Colonic mucosa (tissue), 4 donors: ENCODE data around the gene PTPRF. TPM values are rescaled to one million over a fixed set of nuclear protein-coding genes. Genes with fewer than 3 reads are reported as not detected.

Experiments used
- DNase-seq: peaks from one replicate; pipeline ENCODE4 v3.0.0-alpha.2; 2020
- H3K27ac ChIP-seq: fragments of 200-600 bp; one replicate; pipeline ENCODE4 v1.8.0; 2021
- H3K27me3 ChIP-seq: fragments of 200-600 bp; one replicate; pipeline ENCODE4 v1.8.0; 2021
- H3K36me3 ChIP-seq: fragments of 200-600 bp; one replicate; pipeline ENCODE4 v1.8.0; 2021
- H3K4me1 ChIP-seq: fragments of 200-600 bp; one replicate; pipeline ENCODE4 v1.8.0; 2021; ENCODE audit warnings: mild to moderate bottlenecking
- H3K4me3 ChIP-seq: fragments of 200-600 bp; one replicate; pipeline ENCODE4 v1.8.0; 2021
- H3K9ac ChIP-seq, 2 donors: one replicate each; pipeline ENCODE4 v1.7.0; 2013; ENCODE audit warnings: control low read depth in 2 of 2, low read depth in 2 of 2, low read length in 2 of 2
- H3K9me3 ChIP-seq: fragments of 200-600 bp; one replicate; pipeline ENCODE4 v1.8.0; 2021
- CTCF ChIP-seq: fragments of 200-600 bp; IDR thresholded peaks from one replicate; pipeline ENCODE4 v1.8.0; 2022; ENCODE audit warnings: antibody characterized with exemption, mild to moderate bottlenecking
- intact Hi-C: fragments of 100-400 bp; cut with DNase I; formaldehyde crosslinking; loops from one replicate; pipeline ENCODE4 v1.14.1; 2022
- total RNA-seq, 2 donors: library from RNA; stranded (reverse); fragmentation: NEBNext Ultra II Directional in 1 of 2; extraction: Animal tissue kit (Norgen Biotek cat#: 25700) in 1 of 2; gene quantifications; one replicate each; pipeline ENCODE4 v1.2.1, GENCODE V29; 2021
- donor health status: healthy.
- donor health status: DM: no; HTN: no; CAD: no.
- donor health status: DM: no; HTN: no; CAD: no.

The PTPRF gene
- total RNA-seq, 2 donors from 2014 or later, result 351 to 449 TPM

GRCh38 chr1:43503534-43503933 is 27.1 kb upstream of the PTPRF start:
- Histone ChIP-seq H3K9me3 (no peaks in the 10 kb centered on the region), H3K9ac (no peak overlapping the region), H3K36me3 (no peaks in the 10 kb centered on the region), H3K4me3 (no peak overlapping the region), H3K4me1 (no peaks in the 10 kb centered on the region), H3K27ac (no peak overlapping the region), H3K27me3 (no peaks in the 10 kb centered on the region)
- intact Hi-C loops, result no loop called here
- DNase-seq, result no peak
- no peak for TF ChIP-seq CTCF

GRCh38 chr1:43505077-43505780 is 25.5 kb upstream of the PTPRF start:
- no peaks in the 10 kb centered on the region for H3K9me3 ChIP-seq
- DNase-seq, result no peak
- intact Hi-C loops, result no loop called here
- H3K27ac ChIP-seq, result no peak overlapping the region
- H3K4me3 ChIP-seq, result no peak overlapping the region
- H3K9ac ChIP-seq, result no peak overlapping the region
- H3K4me1 ChIP-seq, result no peaks in the 10 kb centered on the region
- H3K27me3 ChIP-seq, result no peaks in the 10 kb centered on the region
- TF ChIP-seq CTCF, result no peak
- no peaks in the 10 kb centered on the region for H3K36me3 ChIP-seq

GRCh38 chr1:43506233-43506632 is 24.4 kb upstream of the PTPRF start:
- no peaks in the 10 kb centered on the region for H3K4me1 ChIP-seq
- intact Hi-C loops, result no loop called here

GRCh38 chr1:43507296-43508295 is 23.1 kb upstream of the PTPRF start:
- Histone ChIP-seq H3K27ac (no peak overlapping the region), H3K9me3 (no peaks in the 10 kb centered on the region), H3K27me3 (no peaks in the 10 kb centered on the region), H3K4me3 (no peak overlapping the region), H3K9ac (no peak overlapping the region), H3K36me3 (no peaks in the 10 kb centered on the region), H3K4me1 (no peaks in the 10 kb centered on the region)
- no peak for DNase-seq
- intact Hi-C loops, result no loop called here
- no peak for TF ChIP-seq CTCF

More at GRCh38 chr1:43506233-43506632, 24.4 kb upstream of the PTPRF start:
- no peak overlapping the region for H3K9ac ChIP-seq
- no peak overlapping the region for H3K27ac ChIP-seq
- no peak for DNase-seq
- H3K27me3 ChIP-seq, result no peaks in the 10 kb centered on the region
- no peak for TF ChIP-seq CTCF
- no peaks in the 10 kb centered on the region for H3K36me3 ChIP-seq
- H3K4me3 ChIP-seq, result no peak overlapping the region
- H3K9me3 ChIP-seq, result no peaks in the 10 kb centered on the region

- H3K27ac ChIP-seq, result no peak overlapping the region
- H3K4me1 ChIP-seq, result no peaks in the 10 kb centered on the region
- no peak overlapping the region for H3K4me3 ChIP-seq
- DNase-seq, result no peak
- no peaks in the 10 kb centered on the region for H3K27me3 ChIP-seq
- TF ChIP-seq CTCF, result no peak
- no peaks in the 10 kb centered on the region for H3K36me3 ChIP-seq
- H3K9ac ChIP-seq, result no peak overlapping the region
- no peaks in the 10 kb centered on the region for H3K9me3 ChIP-seq
- intact Hi-C loops, result no loop called here
These were observed 21.5 kb upstream of the PTPRF start for GRCh38 chr1:43509007-43509739.
